ENCODE measurements around the gene ZNF615.

DNA sequence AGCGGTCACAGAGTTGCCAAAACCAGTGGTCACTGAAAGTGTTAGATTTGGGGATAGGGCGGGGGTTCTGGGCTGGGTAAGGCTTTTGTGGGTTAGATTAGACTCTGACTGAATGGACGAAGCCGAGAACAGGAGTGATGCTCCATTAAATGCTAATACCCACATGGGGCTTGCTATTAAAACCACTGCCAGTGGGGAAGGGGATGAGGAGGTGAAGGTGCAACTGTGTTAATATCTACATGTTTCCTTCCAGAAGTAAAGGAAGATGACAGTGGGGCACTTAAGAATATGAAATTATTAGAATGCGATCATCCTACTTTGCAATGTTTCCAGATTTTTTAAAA is 20.7 kb upstream of the ZNF615 start:
- TF ChIP-seq, protein P1, sequence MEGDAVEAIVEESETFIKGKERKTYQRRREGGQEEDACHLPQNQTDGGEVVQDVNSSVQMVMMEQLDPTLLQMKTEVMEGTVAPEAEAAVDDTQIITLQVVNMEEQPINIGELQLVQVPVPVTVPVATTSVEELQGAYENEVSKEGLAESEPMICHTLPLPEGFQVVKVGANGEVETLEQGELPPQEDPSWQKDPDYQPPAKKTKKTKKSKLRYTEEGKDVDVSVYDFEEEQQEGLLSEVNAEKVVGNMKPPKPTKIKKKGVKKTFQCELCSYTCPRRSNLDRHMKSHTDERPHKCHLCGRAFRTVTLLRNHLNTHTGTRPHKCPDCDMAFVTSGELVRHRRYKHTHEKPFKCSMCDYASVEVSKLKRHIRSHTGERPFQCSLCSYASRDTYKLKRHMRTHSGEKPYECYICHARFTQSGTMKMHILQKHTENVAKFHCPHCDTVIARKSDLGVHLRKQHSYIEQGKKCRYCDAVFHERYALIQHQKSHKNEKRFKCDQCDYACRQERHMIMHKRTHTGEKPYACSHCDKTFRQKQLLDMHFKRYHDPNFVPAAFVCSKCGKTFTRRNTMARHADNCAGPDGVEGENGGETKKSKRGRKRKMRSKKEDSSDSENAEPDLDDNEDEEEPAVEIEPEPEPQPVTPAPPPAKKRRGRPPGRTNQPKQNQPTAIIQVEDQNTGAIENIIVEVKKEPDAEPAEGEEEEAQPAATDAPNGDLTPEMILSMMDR (IDR thresholded peaks at IDR 0.05; ENCODE audit: insufficient read depth, low read length): no peak
- TF ChIP-seq POLR2AphosphoS5 (IDR thresholded peaks at IDR 0.05; ENCODE audit: low read depth) (no peak), GABPA (IDR thresholded peaks at IDR 0.05; ENCODE audit: low read depth) (no peak)
- TF ChIP-seq, protein P2, sequence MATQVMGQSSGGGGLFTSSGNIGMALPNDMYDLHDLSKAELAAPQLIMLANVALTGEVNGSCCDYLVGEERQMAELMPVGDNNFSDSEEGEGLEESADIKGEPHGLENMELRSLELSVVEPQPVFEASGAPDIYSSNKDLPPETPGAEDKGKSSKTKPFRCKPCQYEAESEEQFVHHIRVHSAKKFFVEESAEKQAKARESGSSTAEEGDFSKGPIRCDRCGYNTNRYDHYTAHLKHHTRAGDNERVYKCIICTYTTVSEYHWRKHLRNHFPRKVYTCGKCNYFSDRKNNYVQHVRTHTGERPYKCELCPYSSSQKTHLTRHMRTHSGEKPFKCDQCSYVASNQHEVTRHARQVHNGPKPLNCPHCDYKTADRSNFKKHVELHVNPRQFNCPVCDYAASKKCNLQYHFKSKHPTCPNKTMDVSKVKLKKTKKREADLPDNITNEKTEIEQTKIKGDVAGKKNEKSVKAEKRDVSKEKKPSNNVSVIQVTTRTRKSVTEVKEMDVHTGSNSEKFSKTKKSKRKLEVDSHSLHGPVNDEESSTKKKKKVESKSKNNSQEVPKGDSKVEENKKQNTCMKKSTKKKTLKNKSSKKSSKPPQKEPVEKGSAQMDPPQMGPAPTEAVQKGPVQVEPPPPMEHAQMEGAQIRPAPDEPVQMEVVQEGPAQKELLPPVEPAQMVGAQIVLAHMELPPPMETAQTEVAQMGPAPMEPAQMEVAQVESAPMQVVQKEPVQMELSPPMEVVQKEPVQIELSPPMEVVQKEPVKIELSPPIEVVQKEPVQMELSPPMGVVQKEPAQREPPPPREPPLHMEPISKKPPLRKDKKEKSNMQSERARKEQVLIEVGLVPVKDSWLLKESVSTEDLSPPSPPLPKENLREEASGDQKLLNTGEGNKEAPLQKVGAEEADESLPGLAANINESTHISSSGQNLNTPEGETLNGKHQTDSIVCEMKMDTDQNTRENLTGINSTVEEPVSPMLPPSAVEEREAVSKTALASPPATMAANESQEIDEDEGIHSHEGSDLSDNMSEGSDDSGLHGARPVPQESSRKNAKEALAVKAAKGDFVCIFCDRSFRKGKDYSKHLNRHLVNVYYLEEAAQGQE (IDR thresholded peaks at IDR 0.05; ENCODE audit: insufficient replicate concordance, low read depth): no peak

All from HL-60 (cell line).